GM18499 (cell line): ENCODE data around the gene COL16A1.

Experiments
- ATAC-seq: cut with Tn5 transposase; IDR thresholded peaks from one replicate; pipeline ENCODE4 v1.9.1; 2021; ENCODE audit warnings: moderate number of reproducible peaks; ENCODE audit not compliant: insufficient read depth, unreplicated experiment

Gene COL16A1

DNA sequence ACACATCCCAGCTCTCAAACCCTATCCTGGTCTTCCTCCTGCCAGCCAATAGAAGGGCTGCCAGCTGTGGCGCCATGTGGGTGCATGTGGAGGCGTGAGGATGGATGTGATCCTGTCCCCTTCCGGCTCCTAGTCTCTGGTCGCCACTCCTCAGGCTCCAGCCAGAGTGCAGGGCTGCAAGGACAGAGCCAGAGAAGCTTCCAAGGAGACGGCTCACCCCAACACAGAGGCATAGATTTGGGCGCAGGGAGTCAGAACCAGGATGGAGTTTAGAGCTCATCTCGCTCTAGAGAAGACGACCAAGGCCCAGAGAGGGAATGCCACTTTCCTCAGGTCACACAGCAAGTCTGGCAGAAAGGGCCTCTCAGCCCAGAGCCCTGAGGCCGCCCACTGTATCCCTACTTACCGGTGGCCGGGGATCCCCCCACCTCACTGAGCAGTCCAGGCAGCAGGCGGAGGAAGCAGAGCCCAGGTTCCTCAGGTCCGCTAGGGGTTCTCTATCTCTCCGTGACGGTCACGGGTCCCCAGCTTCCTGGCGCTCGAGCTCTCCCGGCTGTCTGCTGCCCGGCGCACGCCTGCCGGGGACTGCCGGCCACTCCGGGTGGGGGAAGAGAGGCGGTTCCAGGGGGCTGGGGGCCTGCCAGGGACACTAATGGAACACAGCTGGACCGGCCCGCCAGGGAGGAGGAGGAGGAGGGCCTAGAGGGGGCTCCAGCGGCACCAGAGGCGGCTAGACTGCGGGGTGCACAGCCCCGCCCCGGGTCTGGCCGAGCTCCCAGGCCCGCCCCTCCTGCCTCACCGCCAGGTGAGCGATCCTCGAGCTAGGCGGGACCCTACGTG lies at the start of gene COL16A1:
COL16A1 (minus strand) TSS at position 587 of the 840 bp plus-strand sequence. CDS start 1,824 bp downstream, outside the sequence.
- no peak for ATAC-seq

DNA sequence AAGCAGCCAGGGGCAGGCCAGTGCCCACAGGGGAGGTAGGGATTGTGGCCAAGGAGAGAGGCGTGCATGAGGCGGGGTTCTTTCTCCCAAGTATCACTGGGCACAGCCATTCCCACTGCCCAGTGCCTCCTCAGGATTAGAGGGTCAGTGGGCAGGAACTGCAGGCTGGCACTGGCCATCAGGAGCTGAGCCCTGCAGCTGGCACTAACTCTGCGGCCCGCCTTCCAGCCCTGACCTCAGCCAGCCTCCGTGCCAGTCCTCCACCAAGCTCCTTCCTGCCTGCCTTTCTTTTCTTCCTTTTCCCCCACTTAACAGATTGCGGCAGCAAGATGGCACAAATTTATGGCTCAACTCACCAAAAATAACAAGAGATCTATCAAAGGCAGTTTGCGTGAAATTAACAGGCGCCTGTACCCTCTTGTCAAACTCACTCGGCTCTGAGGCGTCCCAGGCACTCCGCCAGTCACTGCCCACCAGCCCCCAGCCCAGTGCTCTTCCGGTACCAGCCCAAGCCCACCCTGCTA lies 49.2 kb upstream of the COL16A1 start:
- ATAC-seq: no peak

GRCh38 chr1:31752258-31752657 lies 48.4 kb upstream of the COL16A1 start:
- no peak for ATAC-seq

DNA sequence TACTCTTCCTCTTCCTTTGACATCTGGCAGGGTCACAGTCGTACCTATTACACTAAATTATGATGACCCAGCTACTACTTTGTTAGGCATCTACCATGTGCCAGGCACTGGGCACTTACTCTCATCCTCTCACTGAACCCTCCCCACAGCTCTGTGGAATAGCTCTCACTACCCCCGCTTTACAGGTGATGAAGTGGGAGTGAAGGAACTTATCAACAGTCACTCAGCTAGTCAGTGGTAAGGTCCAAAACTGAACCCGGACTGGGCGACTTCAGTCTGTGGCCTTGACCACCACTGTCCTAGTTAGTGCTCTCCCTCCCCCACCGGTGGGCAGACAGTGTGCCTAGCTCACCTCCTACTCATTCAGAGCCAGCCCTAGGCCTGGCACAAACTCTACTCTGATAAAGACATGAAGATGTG lies 48.0 kb upstream of the COL16A1 start:
- ATAC-seq: no peak

GRCh38 chr1:31750858-31751510 lies 47.2 kb upstream of the COL16A1 start:
- ATAC-seq: no peak

- no peak for ATAC-seq
Observed at GRCh38 chr1:31749785-31750735, 46.2 kb upstream of the COL16A1 start.

DNA sequence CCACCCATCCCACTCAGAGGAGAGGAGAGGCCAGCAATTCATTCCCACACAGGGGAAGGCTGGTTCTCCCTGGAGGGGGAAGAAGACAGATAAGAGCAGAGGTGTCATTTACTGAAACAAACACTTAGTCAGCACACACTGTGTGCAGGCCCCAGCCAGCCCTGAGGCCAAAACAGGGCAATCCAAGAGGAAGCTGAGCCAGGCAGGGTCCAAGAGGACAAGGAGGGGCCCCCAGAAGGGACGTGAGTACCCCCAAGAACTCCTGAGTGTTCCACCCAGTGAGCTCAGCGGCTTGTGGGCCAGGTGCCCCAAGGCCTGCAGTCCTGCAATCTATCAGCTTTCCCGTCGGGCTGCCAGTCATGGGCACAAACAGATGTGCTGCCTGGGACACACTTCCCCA lies 44.5 kb upstream of the COL16A1 start:
- no peak for ATAC-seq

- ATAC-seq: no peak
Observed at GRCh38 chr1:31747304-31747703, 43.5 kb upstream of the COL16A1 start.

- ATAC-seq: no peak
Observed at GRCh38 chr1:31746687-31747086, 42.9 kb upstream of the COL16A1 start.

GRCh38 chr1:31745946-31746670 lies 42.3 kb upstream of the COL16A1 start:
- ATAC-seq: no peak

DNA sequence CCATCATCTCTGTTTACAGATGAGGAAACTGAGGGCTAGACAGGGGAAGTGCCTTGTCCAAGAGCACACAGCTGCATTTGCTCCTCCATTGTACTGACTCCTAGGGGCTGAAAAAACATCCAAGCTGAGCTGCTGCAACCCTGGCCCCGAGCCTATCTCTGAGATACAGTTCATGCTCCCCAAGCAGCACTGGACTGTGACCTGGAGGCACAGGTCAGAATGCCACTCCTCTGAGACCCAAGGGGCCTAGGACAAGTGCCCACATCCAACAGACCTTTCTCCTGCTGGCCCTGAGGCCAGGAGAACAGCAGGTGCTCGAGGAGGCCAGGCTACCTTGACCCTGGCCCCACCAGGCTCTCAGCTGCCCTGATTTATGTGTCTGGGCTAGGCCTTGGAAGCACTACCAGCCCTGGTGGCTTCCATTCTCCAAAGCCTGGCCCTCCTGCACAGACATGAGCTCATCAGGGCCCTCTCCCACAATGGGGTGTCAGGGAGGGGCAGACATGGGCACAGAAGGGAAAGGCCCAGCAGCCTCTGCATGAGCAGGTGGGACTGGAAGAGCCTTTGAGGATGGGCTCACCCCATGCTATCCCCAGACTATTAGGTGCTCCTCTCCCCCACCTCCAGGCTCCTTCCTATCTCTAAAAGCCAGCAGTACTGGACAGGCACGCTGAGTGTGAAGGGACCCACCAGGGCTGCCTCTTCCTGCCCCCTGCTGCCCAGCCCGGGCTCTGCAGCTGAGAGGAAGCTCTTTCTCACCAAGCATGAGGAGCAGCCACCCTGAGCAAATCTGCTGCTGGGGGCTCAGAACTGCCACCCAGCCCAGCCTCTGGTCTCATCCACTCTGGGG lies 41.5 kb upstream of the COL16A1 start:
- no peak for ATAC-seq

GRCh38 chr1:31744165-31744888 lies 40.5 kb upstream of the COL16A1 start:
- no peak for ATAC-seq

- ATAC-seq: no peak
Observed at GRCh38 chr1:31742462-31743212, 38.8 kb upstream of the COL16A1 start.

DNA sequence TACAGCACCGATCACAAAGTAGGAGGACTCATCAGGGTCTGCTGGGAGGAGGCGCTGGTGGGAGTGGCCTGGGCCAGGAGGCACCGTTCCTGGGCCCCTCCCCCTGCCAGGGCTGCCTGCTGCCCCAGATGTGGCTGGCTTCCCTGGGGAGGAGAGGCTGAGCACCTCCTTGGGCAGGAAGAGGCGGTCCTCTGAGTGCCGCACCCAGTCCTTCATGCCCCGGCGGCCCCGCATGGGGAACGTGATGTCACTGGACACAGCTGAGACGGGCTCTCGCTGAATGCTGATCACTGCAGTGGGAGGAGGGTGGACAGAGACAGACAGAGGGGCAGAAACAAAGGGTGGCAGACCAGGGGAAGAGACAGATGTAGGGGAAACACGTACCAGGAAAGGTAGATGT lies 35.5 kb upstream of the COL16A1 start:
- ATAC-seq: no peak

- no peak for ATAC-seq
Observed at GRCh38 chr1:31736675-31737074, 32.9 kb upstream of the COL16A1 start.

- no peak for ATAC-seq
Observed at GRCh38 chr1:31735571-31735970, 31.8 kb upstream of the COL16A1 start.

- no peak for ATAC-seq
Observed at GRCh38 chr1:31734582-31735107, 30.8 kb upstream of the COL16A1 start.
